HepG2 (cell line): ENCODE data around the gene RAB3D. TPM values are rescaled to one million over a fixed set of nuclear protein-coding genes. Genes with fewer than 3 reads are reported as not detected.

ENCODE experiments used
- ARID3A ChIP-seq: IDR thresholded peaks from 2 replicates; pipeline ENCODE4 v1.6.1; 2012; ENCODE audit warnings: low read depth, low read length, improper control_type of control experiment
- DDIT3 ChIP-seq: sonication (generic); formaldehyde crosslinking; IDR thresholded peaks from 2 replicates; pipeline ENCODE4 v1.4.0; 2020; ENCODE audit warnings: mild to moderate bottlenecking, missing genetic modification reagents
- FOXO4 ChIP-seq: sonication (generic); formaldehyde crosslinking; conservative IDR thresholded peaks from 2 replicates; pipeline ENCODE4 v1.8.1; 2023; ENCODE audit warnings: missing genetic modification reagents
- GABPB1 ChIP-seq: IDR thresholded peaks from 2 replicates; pipeline ENCODE4 v1.6.1; 2016; ENCODE audit warnings: mild to moderate bottlenecking, missing genetic modification reagents, moderate library complexity, missing compliant biosample characterization
- GLI4 ChIP-seq: sonication (generic); formaldehyde crosslinking; IDR thresholded peaks from 2 replicates; pipeline ENCODE4 v1.5.1; 2020; ENCODE audit warnings: missing genetic modification reagents, mild to moderate bottlenecking, moderate library complexity, borderline replicate concordance
- GMEB1 ChIP-seq: sonication (generic); formaldehyde crosslinking; IDR thresholded peaks from 2 replicates; pipeline ENCODE4 v1.5.1; 2020; ENCODE audit warnings: missing genetic modification reagents, mild to moderate bottlenecking, borderline replicate concordance
- GRHL1 ChIP-seq: sonication (generic); formaldehyde crosslinking; conservative IDR thresholded peaks from 2 replicates; pipeline ENCODE4 v1.8.0; 2022; ENCODE audit warnings: missing genetic modification reagents
- HNRNPL ChIP-seq: fragments of 200-400 bp; formaldehyde crosslinking; IDR thresholded peaks from 2 replicates; pipeline ENCODE4 v1.6.1; 2017; ENCODE audit warnings: mild to moderate bottlenecking, low read depth, low read length
- HOXA3 ChIP-seq: sonication (generic); formaldehyde crosslinking; IDR thresholded peaks from 2 replicates; pipeline ENCODE4 v1.5.0; 2020; ENCODE audit warnings: missing genetic modification reagents
- JUND ChIP-seq: sonication (generic); formaldehyde crosslinking; IDR thresholded peaks from 2 replicates; pipeline ENCODE4 v1.8.0; 2022; ENCODE audit warnings: mild to moderate bottlenecking, missing genetic modification reagents
- MTF2 ChIP-seq: sonication (generic); formaldehyde crosslinking; IDR thresholded peaks from 2 replicates; pipeline ENCODE4 v1.5.0; 2020; ENCODE audit warnings: missing genetic modification reagents, borderline replicate concordance
- NFE2L2 ChIP-seq: fragments of 150-350 bp; IDR thresholded peaks from 2 replicates; pipeline ENCODE4 v1.6.1; 2014; ENCODE audit warnings: low read length
- PBX2 ChIP-seq: IDR thresholded peaks from 2 replicates; pipeline ENCODE4 v1.6.1; 2016; ENCODE audit warnings: control low read depth
- PCBP1 ChIP-seq: fragments of 200-400 bp; formaldehyde crosslinking; IDR thresholded peaks from 2 replicates; pipeline ENCODE4 v1.6.1; 2017; ENCODE audit warnings: mild to moderate bottlenecking, low read depth, low read length, borderline replicate concordance
- SATB2 ChIP-seq: sonication (generic); formaldehyde crosslinking; IDR thresholded peaks from 2 replicates; pipeline ENCODE4 v1.5.0; 2020; ENCODE audit warnings: missing genetic modification reagents
- THAP8 ChIP-seq: sonication (generic); formaldehyde crosslinking; IDR thresholded peaks from 2 replicates; pipeline ENCODE4 v1.5.1; 2020; ENCODE audit warnings: missing genetic modification reagents, mild to moderate bottlenecking, borderline replicate concordance
- U2AF2 ChIP-seq: fragments of 200-400 bp; formaldehyde crosslinking; IDR thresholded peaks from 2 replicates; pipeline ENCODE4 v1.6.1; 2017; ENCODE audit warnings: low read depth, mild to moderate bottlenecking, low read length
- ZBTB34 ChIP-seq: sonication (generic); formaldehyde crosslinking; IDR thresholded peaks from 2 replicates; pipeline ENCODE4 v1.8.0; 2022; ENCODE audit warnings: mild to moderate bottlenecking, missing genetic modification reagents
- ZFX ChIP-seq: sonication (generic); formaldehyde crosslinking; IDR thresholded peaks from 2 replicates; pipeline ENCODE4 v1.4.0; 2020; ENCODE audit warnings: mild to moderate bottlenecking, low read depth, missing genetic modification reagents, moderate library complexity
- polyA plus RNA-seq, 8 experiments: library from polyadenylated mRNA; depleted of rRNA in 3 of 8; stranded (reverse) in 7 of 8; unstranded in 1 of 8; fragments of >200 nt; fragmentation: Illumina TruSeq in 4 of 8; extraction: Trizol in 4 of 8; gene quantifications; 2 replicates each; pipeline versions ENCODE4 v1.2.1 to v1.2.3, GENCODE V29; 2011 to 2016; ENCODE audit warnings: low read depth in 4 of 8, missing spikeins in 1 of 8, mixed read lengths in 1 of 8; ENCODE audit not compliant: insufficient read depth in 1 of 8
- total RNA-seq, 5 experiments: library from RNA; depleted of rRNA; stranded (reverse); fragments of >200 nt; fragmentation: Illumina TruSeq; extraction: Trizol; gene quantifications; 2 replicates each; pipeline ENCODE4 v1.2.3, GENCODE V29; 2016; ENCODE audit warnings: low read depth in 1 of 5

The RAB3D gene
- total and polyA plus RNA-seq, 2 of the 13 experiments (the other 11 are each of a cell fraction or from before 2014, with no cell fraction given): 2.0 to 16.1 TPM

GRCh38 chr19:11324079-11324661 lies 15.3 kb downstream of the RAB3D start (continued):
- TF ChIP-seq U2AF2: no peak
- TF ChIP-seq ZBTB34 (CRISPR knock-in tag): no peak
- no peak for TF ChIP-seq MTF2 (CRISPR knock-in tag)
- TF ChIP-seq SATB2 (CRISPR knock-in tag): no peak
- peak; percentile 55; the same call in 1 of the 2 replicates for TF ChIP-seq ZFX
- no peak for TF ChIP-seq JUND (CRISPR knock-in tag)
- peak; percentile 52; the same call in 1 of the 2 replicates for TF ChIP-seq HOXA3 (CRISPR knock-in tag)
- no peak for TF ChIP-seq GMEB1 (CRISPR knock-in tag)
- no peak for TF ChIP-seq HNRNPL
- TF ChIP-seq NFE2L2: no peak
- no peak for TF ChIP-seq THAP8 (CRISPR knock-in tag)
- no peak for TF ChIP-seq DDIT3 (CRISPR knock-in tag)
- TF ChIP-seq PBX2 (CRISPR knock-in tag): no peak
- TF ChIP-seq ARID3A: no peak
- no peak for TF ChIP-seq PCBP1
- TF ChIP-seq GABPB1 (CRISPR knock-in tag): peak; percentile 64
- no peak for TF ChIP-seq FOXO4 (CRISPR knock-in tag)
- TF ChIP-seq GLI4 (CRISPR knock-in tag): no peak
- no peak for TF ChIP-seq GRHL1 (CRISPR knock-in tag)
